ENCODE data around the gene ATG2A. TPM values are rescaled to one million over a fixed set of nuclear protein-coding genes. Genes with fewer than 3 reads are reported as not detected.

The ATG2A gene
- total RNA-seq, 1 donor from 2014 or later = 31.3 TPM

GRCh38 chr11:64925536-64926436, 8.8 kb upstream of the ATG2A start:
- intact Hi-C loops (cut with micrococcal nuclease) = loop anchor here (2.0 kb wide), 3 partner anchors 79 to 689 kb away; partner anchors contain the start of genes MAP3K11, PCNX3 and SAC3D1

- intact Hi-C loops (cut with micrococcal nuclease) = loop anchor here (1.0 to 2.0 kb wide), 13 partner anchors 9 to 690 kb away; partner anchors contain the start of genes CDCA5, EHD1, FAU and MAP3K11
Observed at GRCh38 chr11:64924910-64925284, 7.9 kb upstream of the ATG2A start.

GRCh38 chr11:64923944-64924909, 7.2 kb upstream of the ATG2A start, which contains the start of gene PPP2R5B:
Gene PPP2R5B (plus strand): TSS chr11:64924689. CDS start chr11:64925735, 1,046 bp downstream.
- intact Hi-C loops (cut with micrococcal nuclease) = loop anchor here (1.0 to 2.0 kb wide), 13 partner anchors 8 to 691 kb away; partner anchors contain the start of genes CDCA5, EHD1, FAU and MAP3K11

GRCh38 chr11:64923151-64923661, 6.2 kb upstream of the ATG2A start:
- intact Hi-C loops (cut with micrococcal nuclease) = no loop called here

GRCh38 chr11:64921384-64921783, 4.4 kb upstream of the ATG2A start:
- intact Hi-C loops (cut with micrococcal nuclease) = no loop called here

GRCh38 chr11:64920124-64920523, 3.1 kb upstream of the ATG2A start:
- intact Hi-C loops (cut with micrococcal nuclease) = no loop called here

GRCh38 chr11:64919627-64920026, 2.6 kb upstream of the ATG2A start:
- intact Hi-C loops (cut with micrococcal nuclease) = loop anchor here (5.0 kb wide), 1 partner anchor 53 kb away; the partner anchor contains the start of gene MAJIN

- intact Hi-C loops (cut with micrococcal nuclease) = loop anchor here (5.0 kb wide), 1 partner anchor 54 kb away; the partner anchor contains the start of gene MAJIN
Observed at GRCh38 chr11:64918017-64918416, 1.0 kb upstream of the ATG2A start.

- intact Hi-C loops (cut with micrococcal nuclease) = loop anchor here (1.0 to 5.0 kb wide), 18 partner anchors 39 to 698 kb away; partner anchors contain the start of genes CAPN1, CDCA5, EHD1 and MAJIN
Observed at GRCh38 chr11:64917663-64917995, 620 bp upstream of the ATG2A start.

GRCh38 chr11:64916040-64916774, 802 bp downstream of the ATG2A start:
- intact Hi-C loops (cut with micrococcal nuclease) = loop anchor here (1.0 to 5.0 kb wide), 4 partner anchors 8 to 219 kb away; partner anchors contain the start of genes MAJIN, PPP2R5B and SYVN1

- intact Hi-C loops (cut with micrococcal nuclease) = loop anchor here (5.0 kb wide), 1 partner anchor 57 kb away; the partner anchor contains the start of gene MAJIN
Observed at GRCh38 chr11:64915376-64915887, 1.6 kb downstream of the ATG2A start.

- intact Hi-C loops (cut with micrococcal nuclease) = no loop called here
Observed at GRCh38 chr11:64914123-64914522, 2.9 kb downstream of the ATG2A start.

GRCh38 chr11:64913171-64913727, 3.8 kb downstream of the ATG2A start:
- intact Hi-C loops (cut with micrococcal nuclease) = no loop called here

- intact Hi-C loops (cut with micrococcal nuclease) = no loop called here
Observed at GRCh38 chr11:64911689-64912088, 5.3 kb downstream of the ATG2A start.

GRCh38 chr11:64911142-64911541, 5.9 kb downstream of the ATG2A start:
- intact Hi-C loops (cut with micrococcal nuclease) = no loop called here

- intact Hi-C loops (cut with micrococcal nuclease) = no loop called here
Observed at GRCh38 chr11:64910451-64911093, 6.4 kb downstream of the ATG2A start.

GRCh38 chr11:64909653-64910343, 7.2 kb downstream of the ATG2A start:
- intact Hi-C loops (cut with micrococcal nuclease) = no loop called here

GRCh38 chr11:64908766-64909165, 8.2 kb downstream of the ATG2A start:
- intact Hi-C loops (cut with micrococcal nuclease) = no loop called here

GRCh38 chr11:64906314-64906635, 10.7 kb downstream of the ATG2A start:
- intact Hi-C loops (cut with micrococcal nuclease) = no loop called here
